ENCODE measurements around the gene SUDS3.
"Not testable (repeated sequence)": the region's sequence is repeated elsewhere in the genome, so short reads cannot be mapped to it uniquely, and the experiment has no call there.

Gene SUDS3

GRCh38 chr12:118346895-118347294, 29.5 kb upstream of the SUDS3 start:
- ChIA-PET CTCF (no interaction called here), POLR2A (no interaction called here)
- DNase-seq (ENCODE audit: extremely low spot score), result no peak
- TF ChIP-seq, protein P1, sequence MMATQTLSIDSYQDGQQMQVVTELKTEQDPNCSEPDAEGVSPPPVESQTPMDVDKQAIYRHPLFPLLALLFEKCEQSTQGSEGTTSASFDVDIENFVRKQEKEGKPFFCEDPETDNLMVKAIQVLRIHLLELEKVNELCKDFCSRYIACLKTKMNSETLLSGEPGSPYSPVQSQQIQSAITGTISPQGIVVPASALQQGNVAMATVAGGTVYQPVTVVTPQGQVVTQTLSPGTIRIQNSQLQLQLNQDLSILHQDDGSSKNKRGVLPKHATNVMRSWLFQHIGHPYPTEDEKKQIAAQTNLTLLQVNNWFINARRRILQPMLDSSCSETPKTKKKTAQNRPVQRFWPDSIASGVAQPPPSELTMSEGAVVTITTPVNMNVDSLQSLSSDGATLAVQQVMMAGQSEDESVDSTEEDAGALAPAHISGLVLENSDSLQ (IDR thresholded peaks at IDR 0.05), result no peak
- TF ChIP-seq CTBP1 (IDR thresholded peaks at IDR 0.05; ENCODE audit: borderline replicate concordance), result no peak
- no peak for TF ChIP-seq BHLHE40 (IDR thresholded peaks at IDR 0.05; ENCODE audit: borderline replicate concordance)
- TF ChIP-seq ARNT (IDR thresholded peaks at IDR 0.05), result no peak

- ChIA-PET CTCF (interaction anchor here (0.9 kb wide), 1 partner anchor 9 kb away, joined by 3 read pairs; no protein-coding TSS in a partner anchor), POLR2A (no interaction called here)
- TF ChIP-seq BHLHE40 (IDR thresholded peaks at IDR 0.05; ENCODE audit: borderline replicate concordance), result no peak
- no peak for TF ChIP-seq ZNF384 (IDR thresholded peaks at IDR 0.05)
- no peak for TF ChIP-seq TARDBP (IDR thresholded peaks at IDR 0.05)
- TF ChIP-seq SP1 (IDR thresholded peaks at IDR 0.05), result no peak
- no peak for TF ChIP-seq ELF4 (IDR thresholded peaks at IDR 0.05)
- no peak for TF ChIP-seq NFRKB (IDR thresholded peaks at IDR 0.05)
- TF ChIP-seq CTBP1 (IDR thresholded peaks at IDR 0.05; ENCODE audit: borderline replicate concordance), result no peak
- no peak for TF ChIP-seq FOXA1 (IDR thresholded peaks at IDR 0.05)
- no peak for TF ChIP-seq HDGF (IDR thresholded peaks at IDR 0.05; ENCODE audit: borderline replicate concordance)
- TF ChIP-seq SUZ12 (IDR thresholded peaks at IDR 0.05), result no peak
- TF ChIP-seq FOXK2 (IDR thresholded peaks at IDR 0.05), result no peak
- TF ChIP-seq L3MBTL2 (conservative IDR thresholded peaks at IDR 0.05), result no peak
- TF ChIP-seq FOXM1 (IDR thresholded peaks at IDR 0.05; ENCODE audit: borderline replicate concordance), result no peak
- no peak for TF ChIP-seq ARNT (IDR thresholded peaks at IDR 0.05)
- DNase-seq (ENCODE audit: extremely low spot score), result no peak
Observed at GRCh38 chr12:118347916-118348315, 28.4 kb upstream of the SUDS3 start.

DNA sequence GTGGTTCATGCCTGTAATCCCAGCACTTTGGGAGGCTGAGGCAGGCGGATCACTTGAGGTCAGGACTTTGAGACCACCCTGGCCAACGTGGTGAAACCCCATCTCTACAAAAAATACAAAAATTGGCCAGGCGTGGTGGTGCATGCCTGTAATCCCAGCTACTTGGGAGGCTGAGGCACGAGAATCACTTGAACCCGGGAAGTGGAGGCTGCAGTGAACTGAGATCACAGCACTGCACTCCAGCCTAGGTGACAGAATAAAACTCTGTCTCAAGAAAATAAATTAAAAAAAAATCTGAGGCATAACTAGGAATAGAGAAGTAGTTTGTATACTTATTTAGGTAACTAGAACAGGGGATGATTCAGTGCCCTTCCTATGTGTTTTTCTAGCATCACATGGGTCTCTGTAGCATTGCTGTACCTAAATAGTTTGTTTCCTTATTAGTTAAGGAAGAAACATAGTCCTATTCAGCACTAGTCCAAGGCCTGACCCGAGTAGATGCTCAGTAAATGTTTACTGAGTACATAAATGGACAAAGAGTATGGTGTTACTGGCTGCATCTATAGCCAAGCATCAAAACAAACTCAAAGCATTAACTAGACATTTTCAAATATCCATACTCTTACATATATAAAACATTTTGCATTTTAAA, 25.3 kb upstream of the SUDS3 start:
- DNase-seq (ENCODE audit: extremely low spot score), result no peak
- TF ChIP-seq TARDBP (IDR thresholded peaks at IDR 0.05) (no peak), L3MBTL2 (conservative IDR thresholded peaks at IDR 0.05) (no peak), SUZ12 (IDR thresholded peaks at IDR 0.05) (no peak), FOXA1 (IDR thresholded peaks at IDR 0.05) (no peak), ZNF384 (IDR thresholded peaks at IDR 0.05) (no peak), CTBP1 (IDR thresholded peaks at IDR 0.05; ENCODE audit: borderline replicate concordance) (no peak), SP1 (IDR thresholded peaks at IDR 0.05) (no peak), NFRKB (IDR thresholded peaks at IDR 0.05) (no peak), FOXM1 (IDR thresholded peaks at IDR 0.05; ENCODE audit: borderline replicate concordance) (no peak), HDGF (IDR thresholded peaks at IDR 0.05; ENCODE audit: borderline replicate concordance) (no peak), BHLHE40 (IDR thresholded peaks at IDR 0.05; ENCODE audit: borderline replicate concordance) (no peak), ELF4 (IDR thresholded peaks at IDR 0.05) (no peak), LEF1 (IDR thresholded peaks at IDR 0.05; ENCODE audit: borderline replicate concordance) (no peak), FOXK2 (IDR thresholded peaks at IDR 0.05) (no peak), ARNT (IDR thresholded peaks at IDR 0.05) (no peak)
- TF ChIP-seq, protein P1 (IDR thresholded peaks at IDR 0.05), result no peak
- ChIA-PET CTCF (no interaction called here), POLR2A (no interaction called here)

GRCh38 chr12:118353721-118354120, 22.6 kb upstream of the SUDS3 start:
- TF ChIP-seq LEF1 (IDR thresholded peaks at IDR 0.05; ENCODE audit: borderline replicate concordance) (no peak), BHLHE40 (IDR thresholded peaks at IDR 0.05; ENCODE audit: borderline replicate concordance) (no peak), SUZ12 (IDR thresholded peaks at IDR 0.05) (no peak), NFRKB (IDR thresholded peaks at IDR 0.05) (no peak), ELF4 (IDR thresholded peaks at IDR 0.05) (no peak), TARDBP (IDR thresholded peaks at IDR 0.05) (no peak), HDGF (IDR thresholded peaks at IDR 0.05; ENCODE audit: borderline replicate concordance) (no peak), ARNT (IDR thresholded peaks at IDR 0.05) (no peak), CTBP1 (IDR thresholded peaks at IDR 0.05; ENCODE audit: borderline replicate concordance) (no peak), FOXA1 (IDR thresholded peaks at IDR 0.05) (no peak), FOXM1 (IDR thresholded peaks at IDR 0.05; ENCODE audit: borderline replicate concordance) (no peak), ZNF384 (IDR thresholded peaks at IDR 0.05) (no peak), L3MBTL2 (conservative IDR thresholded peaks at IDR 0.05) (no peak)
- TF ChIP-seq, protein P1 (IDR thresholded peaks at IDR 0.05), result no peak
- ChIA-PET POLR2A (no interaction called here), CTCF (interaction anchor here (0.6 kb wide), 2 partner anchors 8 to 139 kb away, joined by 3 read pairs; no protein-coding TSS in a partner anchor)
- no peak for DNase-seq (ENCODE audit: extremely low spot score)

GRCh38 chr12:118354503-118354902, 21.9 kb upstream of the SUDS3 start:
- POLR2A ChIA-PET; DNase-seq (ENCODE audit: extremely low spot score): not testable (repeated sequence)
- CTCF ChIA-PET, result interaction anchor here (0.6 kb wide), 1 partner anchor 139 kb away, joined by 3 read pairs; no protein-coding TSS in a partner anchor

- POLR2A ChIA-PET, result no interaction called here
- CTCF ChIA-PET, result no interaction called here
- TF ChIP-seq BHLHE40 (IDR thresholded peaks at IDR 0.05; ENCODE audit: borderline replicate concordance) (no peak), NFRKB (IDR thresholded peaks at IDR 0.05) (no peak), TARDBP (IDR thresholded peaks at IDR 0.05) (no peak), SUZ12 (IDR thresholded peaks at IDR 0.05) (no peak)
- DNase-seq (ENCODE audit: extremely low spot score), result no peak
Observed at GRCh38 chr12:118354903-118355302, 21.5 kb upstream of the SUDS3 start.

Data from HEK293T (cell line).